HG03060 (cell line): Measurements from ENCODE around the gene OR9Q1.

ENCODE experiments used
- ATAC-seq: cut with Tn5 transposase; IDR thresholded peaks from one replicate; pipeline ENCODE4 v1.9.1; 2021; ENCODE audit warnings: low read depth, moderate number of reproducible peaks; ENCODE audit not compliant: unreplicated experiment

Gene OR9Q1

GRCh38 chr11:58227956-58228615, 204.4 kb downstream of the OR9Q1 start:
- ATAC-seq = no peak
